ENCODE data around the gene AFF2. TPM values are rescaled to one million over a fixed set of nuclear protein-coding genes. Genes with fewer than 3 reads are reported as not detected.

Gene AFF2
- total RNA-seq, 1 donor from 2014 or later, result under 0.01 TPM

- DNase-seq (ENCODE audit: low read depth) (no peak), FAIRE-seq (no peak)
- TF ChIP-seq, protein P1, sequence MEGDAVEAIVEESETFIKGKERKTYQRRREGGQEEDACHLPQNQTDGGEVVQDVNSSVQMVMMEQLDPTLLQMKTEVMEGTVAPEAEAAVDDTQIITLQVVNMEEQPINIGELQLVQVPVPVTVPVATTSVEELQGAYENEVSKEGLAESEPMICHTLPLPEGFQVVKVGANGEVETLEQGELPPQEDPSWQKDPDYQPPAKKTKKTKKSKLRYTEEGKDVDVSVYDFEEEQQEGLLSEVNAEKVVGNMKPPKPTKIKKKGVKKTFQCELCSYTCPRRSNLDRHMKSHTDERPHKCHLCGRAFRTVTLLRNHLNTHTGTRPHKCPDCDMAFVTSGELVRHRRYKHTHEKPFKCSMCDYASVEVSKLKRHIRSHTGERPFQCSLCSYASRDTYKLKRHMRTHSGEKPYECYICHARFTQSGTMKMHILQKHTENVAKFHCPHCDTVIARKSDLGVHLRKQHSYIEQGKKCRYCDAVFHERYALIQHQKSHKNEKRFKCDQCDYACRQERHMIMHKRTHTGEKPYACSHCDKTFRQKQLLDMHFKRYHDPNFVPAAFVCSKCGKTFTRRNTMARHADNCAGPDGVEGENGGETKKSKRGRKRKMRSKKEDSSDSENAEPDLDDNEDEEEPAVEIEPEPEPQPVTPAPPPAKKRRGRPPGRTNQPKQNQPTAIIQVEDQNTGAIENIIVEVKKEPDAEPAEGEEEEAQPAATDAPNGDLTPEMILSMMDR (IDR thresholded peaks at IDR 0.05; ENCODE audit: insufficient read depth, low read length, severe bottlenecking), result no peak
- no peaks in the 10 kb centered on the region for H3K27me3 ChIP-seq (ENCODE audit: control insufficient read depth, insufficient read depth, low read length)
- no peak overlapping the region for H3K4me3 ChIP-seq (ENCODE audit: low read depth, low read length)
- no peaks in the 10 kb centered on the region for H3K36me3 ChIP-seq (ENCODE audit: control insufficient read depth, insufficient read depth, low read length)
These were observed 476.4 kb downstream of the AFF2 start for GRCh38 chrX:148976571-148977400.

GRCh38 chrX:148979786-148980185 is 479.4 kb downstream of the AFF2 start:
- H3K27me3 ChIP-seq (ENCODE audit: control insufficient read depth, insufficient read depth, low read length), result no peaks in the 10 kb centered on the region
- DNase-seq (ENCODE audit: low read depth) (no peak), FAIRE-seq (no peak)
- H3K36me3 ChIP-seq (ENCODE audit: control insufficient read depth, insufficient read depth, low read length), result no peaks in the 10 kb centered on the region
- TF ChIP-seq, protein P1 (IDR thresholded peaks at IDR 0.05; ENCODE audit: insufficient read depth, low read length, severe bottlenecking), result no peak
- no peak overlapping the region for H3K4me3 ChIP-seq (ENCODE audit: low read depth, low read length)

DNA sequence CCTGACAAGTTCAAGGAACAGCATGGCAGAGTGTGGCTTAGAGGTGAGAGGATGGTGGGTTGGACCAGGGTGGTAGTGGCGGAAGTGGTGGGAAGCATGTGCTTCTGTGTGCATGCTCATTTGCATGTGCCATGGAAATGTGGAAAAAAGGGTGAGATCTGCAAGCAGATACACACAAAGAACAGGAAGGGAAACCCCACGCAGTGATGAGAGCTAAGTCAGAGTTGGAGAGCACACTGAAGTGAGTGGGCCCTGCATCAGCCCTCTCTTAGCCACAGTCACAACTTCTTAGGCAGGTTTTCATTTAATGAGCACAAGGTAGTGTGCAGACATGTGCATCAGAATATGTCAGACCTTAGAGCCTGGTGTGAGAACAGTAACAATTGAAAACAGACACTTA is 483.8 kb downstream of the AFF2 start:
- TF ChIP-seq, protein P1 (IDR thresholded peaks at IDR 0.05; ENCODE audit: insufficient read depth, low read length, severe bottlenecking), result no peak
- peak; percentile 50 for FAIRE-seq
- DNase-seq (ENCODE audit: low read depth), result no peak
- Histone ChIP-seq H3K36me3 (ENCODE audit: control insufficient read depth, insufficient read depth, low read length) (no peaks in the 10 kb centered on the region), H3K27me3 (ENCODE audit: control insufficient read depth, insufficient read depth, low read length) (no peaks in the 10 kb centered on the region), H3K4me3 (ENCODE audit: low read depth, low read length) (no peak overlapping the region)

DNA sequence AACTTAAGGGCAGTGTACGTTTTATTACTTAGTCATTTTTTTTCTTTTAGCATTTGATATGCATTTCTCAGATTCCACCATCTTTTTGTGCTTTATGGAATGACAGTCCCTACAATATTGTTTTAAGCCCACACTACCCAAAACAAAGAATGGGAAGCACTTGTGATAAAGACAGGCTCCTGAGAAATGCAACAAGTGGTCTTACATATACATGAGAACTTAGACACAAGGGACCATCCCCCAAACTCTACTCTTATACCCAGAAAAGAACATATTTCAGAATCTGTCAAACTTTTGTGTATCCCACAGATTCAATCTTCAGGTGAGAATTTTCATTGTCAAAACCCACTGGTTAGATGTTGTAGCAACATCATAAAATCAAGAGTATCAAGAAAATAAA is 491.1 kb downstream of the AFF2 start:
- DNase-seq (ENCODE audit: low read depth) (no peak), FAIRE-seq (no peak)
- Histone ChIP-seq H3K27me3 (ENCODE audit: control insufficient read depth, insufficient read depth, low read length) (no peaks in the 10 kb centered on the region), H3K4me3 (ENCODE audit: low read depth, low read length) (no peak overlapping the region), H3K36me3 (ENCODE audit: control insufficient read depth, insufficient read depth, low read length) (no peaks in the 10 kb centered on the region)
- TF ChIP-seq, protein P1 (IDR thresholded peaks at IDR 0.05; ENCODE audit: insufficient read depth, low read length, severe bottlenecking), result no peak

GRCh38 chrX:148995661-148996060 is 495.2 kb downstream of the AFF2 start:
- Histone ChIP-seq H3K27me3 (ENCODE audit: control insufficient read depth, insufficient read depth, low read length) (no peaks in the 10 kb centered on the region), H3K36me3 (ENCODE audit: control insufficient read depth, insufficient read depth, low read length) (no peaks in the 10 kb centered on the region), H3K4me3 (ENCODE audit: low read depth, low read length) (no peak overlapping the region)
- TF ChIP-seq, protein P1 (IDR thresholded peaks at IDR 0.05; ENCODE audit: insufficient read depth, low read length, severe bottlenecking), result no peak
- FAIRE-seq, result no peak
- no peak for DNase-seq (ENCODE audit: low read depth)

DNA sequence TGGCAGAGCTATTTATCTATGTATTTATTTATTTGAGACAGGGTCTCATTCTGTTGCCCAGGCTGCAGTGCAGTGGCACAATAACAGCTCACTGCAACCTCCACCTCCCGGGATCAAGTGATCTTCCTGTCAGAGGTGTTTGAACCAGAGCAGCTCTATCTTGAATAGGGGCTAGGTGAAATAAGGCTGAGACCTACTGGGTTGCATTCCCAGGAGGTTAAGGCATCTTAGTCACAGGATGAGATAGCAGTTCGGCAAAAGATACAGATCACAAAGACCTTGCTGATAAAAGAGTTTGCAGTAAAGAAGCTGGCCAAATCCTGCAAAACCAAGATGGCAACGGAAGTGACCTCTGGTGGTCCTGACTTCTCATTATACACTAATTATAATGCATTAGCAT is 501.9 kb downstream of the AFF2 start:
- no peak for FAIRE-seq
- H3K4me3 ChIP-seq (ENCODE audit: low read depth, low read length), result no peak overlapping the region
- DNase-seq (ENCODE audit: low read depth), result no peak
- H3K27me3 ChIP-seq (ENCODE audit: control insufficient read depth, insufficient read depth, low read length), result no peaks in the 10 kb centered on the region
- TF ChIP-seq, protein P1 (IDR thresholded peaks at IDR 0.05; ENCODE audit: insufficient read depth, low read length, severe bottlenecking), result no peak
- H3K36me3 ChIP-seq (ENCODE audit: control insufficient read depth, insufficient read depth, low read length), result no peaks in the 10 kb centered on the region
